CMK (cell line): ENCODE measurements around the gene JPH3.
"Not testable (repeated sequence)": the region's sequence is repeated elsewhere in the genome, so short reads cannot be mapped to it uniquely, and the experiment has no call there.

Experiments
- DNase-seq: peaks from one replicate; pipeline ENCODE4 v3.0.0-alpha.2; 2010; ENCODE audit warnings: low read depth

JPH3 gene

DNA sequence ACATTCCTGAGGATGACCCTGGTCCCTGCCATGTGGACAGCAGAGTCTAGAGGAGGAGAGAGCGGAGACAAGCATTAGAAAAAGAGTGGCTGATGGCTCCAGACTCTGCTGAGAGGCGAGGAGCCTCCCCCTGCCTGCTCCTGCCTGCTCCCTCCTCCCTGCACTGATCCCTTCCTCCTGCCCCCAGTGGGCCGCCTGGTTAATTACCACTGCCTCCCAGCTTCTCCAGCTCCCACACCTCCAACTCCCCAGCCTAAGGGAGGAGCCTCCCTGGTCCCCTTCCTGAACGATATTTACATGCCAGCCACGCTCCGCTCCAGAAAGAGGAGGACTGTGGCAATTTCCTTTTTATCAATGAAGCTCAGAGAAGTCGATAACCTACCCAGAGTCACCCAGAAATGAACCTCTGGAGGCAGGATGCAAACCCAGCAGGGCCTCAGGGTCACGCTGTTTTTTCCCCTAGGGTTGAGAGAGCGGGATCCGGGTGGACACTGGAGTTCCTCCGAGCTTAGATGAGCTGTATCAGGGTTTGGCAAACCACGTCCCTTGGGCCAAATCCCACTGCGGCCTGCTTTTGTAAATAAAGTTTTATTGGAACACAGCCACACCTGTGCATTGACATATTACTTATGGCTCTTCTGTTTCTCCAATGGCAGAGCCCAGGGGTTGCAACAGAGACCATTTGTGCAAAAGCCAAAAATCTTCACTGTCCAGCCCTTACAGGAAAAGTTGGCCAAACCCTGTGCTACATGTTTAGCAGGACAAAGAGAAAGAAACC lies 27.1 kb upstream of the JPH3 start:
- DNase-seq, result no peak

DNA sequence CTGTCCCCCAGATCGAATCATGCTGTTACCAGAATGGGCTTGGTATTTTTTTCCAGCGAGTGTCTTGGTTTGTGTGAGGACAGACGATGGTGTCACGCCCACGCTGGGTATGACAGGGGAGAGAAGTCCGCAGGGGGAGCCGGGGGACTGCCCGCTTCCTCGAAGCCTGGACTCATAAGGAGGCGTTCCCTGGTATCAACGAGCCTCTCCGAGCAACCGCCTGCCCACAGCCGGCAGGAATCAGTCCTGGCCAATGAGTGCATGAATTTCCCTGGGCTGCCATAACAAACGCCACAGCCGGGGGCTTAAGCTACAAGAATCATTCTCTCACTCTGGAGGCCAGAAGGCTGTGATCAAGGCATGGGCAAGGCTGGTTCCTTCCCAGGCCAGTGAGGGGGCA lies 26.1 kb upstream of the JPH3 start:
- DNase-seq, result no peak

DNA sequence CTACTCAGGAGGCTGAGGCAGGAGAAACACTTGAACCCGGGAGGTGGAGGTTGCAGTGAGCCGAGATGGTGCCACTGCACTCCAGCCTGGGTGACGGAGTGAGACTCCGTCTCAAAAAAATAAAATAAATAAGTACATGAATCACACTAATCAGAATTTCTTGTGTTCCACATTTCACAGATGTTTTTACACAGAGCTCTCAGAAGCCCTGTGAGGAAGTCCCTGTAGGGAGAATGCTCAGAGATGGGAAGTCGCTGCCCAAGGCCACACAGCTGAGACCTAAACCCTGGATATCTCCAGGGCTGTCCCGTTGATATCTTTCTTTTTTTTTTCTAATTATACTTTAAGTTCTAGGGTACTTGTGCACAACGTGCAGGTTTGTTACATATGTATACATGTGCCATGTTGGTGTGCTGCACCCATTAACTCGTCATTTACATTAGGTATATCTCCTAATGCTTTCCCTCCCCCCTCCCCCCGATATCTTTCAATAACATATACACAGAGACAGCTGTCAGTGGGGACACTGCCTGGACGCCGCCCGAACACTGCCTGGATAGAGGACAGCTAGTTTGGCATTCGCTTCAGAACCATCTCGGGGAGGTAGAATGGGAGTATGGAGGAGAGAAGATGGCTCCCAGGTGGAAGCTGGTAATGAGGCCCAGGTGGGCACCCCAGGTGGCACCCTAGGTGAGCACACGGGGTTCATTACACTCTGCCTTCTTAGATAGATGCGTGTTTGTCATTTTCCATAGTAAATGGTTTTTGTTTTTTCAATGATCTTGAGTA lies 24.0 kb upstream of the JPH3 start:
- DNase-seq, result not testable (repeated sequence)

DNA sequence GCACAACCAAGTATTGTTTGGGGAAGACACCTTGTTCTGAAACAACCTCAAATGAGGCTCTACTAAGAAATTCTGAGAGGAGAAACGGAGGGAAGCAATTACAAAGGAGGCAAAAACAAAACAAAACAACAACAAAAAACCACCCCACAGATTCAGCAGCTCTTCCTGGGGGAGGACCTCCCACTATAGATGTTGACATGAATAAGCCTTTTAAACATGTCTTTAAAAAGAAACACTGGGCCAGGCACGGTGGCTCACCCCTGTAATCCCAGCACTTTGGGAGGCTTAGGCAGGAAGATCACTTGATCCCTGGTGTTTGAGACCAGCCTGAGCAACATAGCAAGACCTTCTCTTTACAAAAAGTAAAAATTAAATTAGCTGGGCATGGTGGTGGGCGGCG lies 22.6 kb upstream of the JPH3 start:
- DNase-seq, result no peak

DNA sequence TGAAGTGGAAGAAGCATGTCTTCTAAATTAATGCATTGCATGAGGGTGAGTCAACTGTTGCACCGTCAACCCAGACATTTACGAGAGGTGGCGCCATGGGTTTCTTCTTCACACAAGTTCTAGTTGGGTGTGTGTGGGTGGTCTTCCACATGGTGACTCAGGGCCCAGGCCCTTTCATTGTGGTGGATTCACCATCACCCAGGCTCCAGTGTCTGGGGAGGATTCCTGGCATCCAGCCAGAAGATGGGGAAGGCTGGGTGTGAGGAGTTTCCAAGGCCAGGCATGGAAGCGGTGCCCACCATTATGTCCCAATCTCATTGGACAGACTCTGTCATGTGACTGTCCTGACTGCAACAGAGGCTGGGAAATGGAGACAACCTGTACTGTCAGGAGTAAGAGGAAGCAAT lies 21.4 kb upstream of the JPH3 start:
- DNase-seq, result no peak

DNA sequence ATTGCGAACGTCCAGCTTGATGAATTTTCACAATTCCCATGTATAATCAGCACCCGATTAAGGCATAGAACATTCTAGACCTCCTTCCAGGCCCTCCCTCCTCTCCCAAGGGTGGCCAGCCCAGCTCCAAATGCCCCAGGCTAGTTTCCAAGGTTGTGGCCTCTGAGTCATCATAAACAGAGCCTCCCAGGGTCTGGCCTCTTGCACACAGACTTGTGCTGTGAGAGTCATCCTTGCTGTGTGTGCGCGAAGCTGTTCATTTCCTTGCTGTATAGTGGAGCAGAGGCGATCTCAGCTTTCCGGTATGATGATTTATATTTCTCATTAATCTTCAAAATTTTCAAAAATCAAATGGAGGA lies 20.5 kb upstream of the JPH3 start:
- no peak for DNase-seq

DNA sequence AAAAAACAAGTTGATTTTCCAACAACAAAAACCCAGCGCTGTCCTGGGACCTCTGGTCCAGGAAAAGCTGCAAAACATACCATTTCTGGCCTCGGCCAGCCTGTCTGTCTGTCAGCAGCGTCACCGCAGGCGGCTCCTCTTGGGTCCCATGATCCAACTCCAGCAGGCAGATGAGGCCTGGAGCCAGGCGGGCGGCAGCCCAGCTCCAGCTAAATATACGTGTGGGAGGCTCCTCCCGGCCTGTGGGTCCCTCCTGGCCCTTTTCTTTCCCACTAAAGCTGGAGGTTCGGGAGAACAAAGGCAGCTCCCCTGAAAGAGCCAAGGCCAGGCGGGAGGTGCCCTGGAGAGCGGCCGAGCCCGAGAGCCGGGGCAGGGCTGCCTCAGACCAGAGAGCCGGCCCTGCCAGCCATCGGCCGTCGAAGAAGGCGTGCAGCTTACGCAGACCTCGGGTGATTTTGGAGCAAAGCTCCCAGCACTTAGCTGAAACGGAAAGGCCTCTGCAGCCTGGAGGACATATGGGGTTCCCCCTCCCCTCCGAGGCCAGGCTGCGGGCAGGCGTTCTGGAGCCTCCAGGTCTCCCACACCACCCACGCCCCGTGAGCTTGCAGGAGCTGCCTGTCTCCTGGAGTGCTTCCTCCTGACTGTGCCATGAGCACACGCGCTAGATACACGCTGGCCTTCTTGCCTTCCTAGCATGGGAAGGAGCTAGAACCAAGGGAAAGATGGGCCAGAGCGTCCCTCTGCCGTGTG lies 19.9 kb upstream of the JPH3 start:
- no peak for DNase-seq

DNA sequence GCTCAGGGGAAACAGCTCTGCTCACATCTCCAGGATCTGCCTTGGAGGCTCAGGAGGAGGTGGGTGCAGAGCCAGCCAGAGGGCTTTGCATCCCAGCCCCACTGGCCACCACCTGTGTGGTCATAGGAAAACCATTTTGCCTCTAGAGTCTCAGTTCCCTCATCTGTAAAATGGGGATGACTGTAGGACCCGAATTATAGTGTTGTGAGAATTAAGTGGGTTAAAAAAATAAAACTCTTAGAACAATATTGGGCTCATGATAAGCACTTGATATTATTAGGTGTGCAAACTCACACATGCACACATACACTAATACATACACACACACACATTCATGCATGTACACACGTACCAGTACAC lies 19.4 kb upstream of the JPH3 start:
- no peak for DNase-seq

DNA sequence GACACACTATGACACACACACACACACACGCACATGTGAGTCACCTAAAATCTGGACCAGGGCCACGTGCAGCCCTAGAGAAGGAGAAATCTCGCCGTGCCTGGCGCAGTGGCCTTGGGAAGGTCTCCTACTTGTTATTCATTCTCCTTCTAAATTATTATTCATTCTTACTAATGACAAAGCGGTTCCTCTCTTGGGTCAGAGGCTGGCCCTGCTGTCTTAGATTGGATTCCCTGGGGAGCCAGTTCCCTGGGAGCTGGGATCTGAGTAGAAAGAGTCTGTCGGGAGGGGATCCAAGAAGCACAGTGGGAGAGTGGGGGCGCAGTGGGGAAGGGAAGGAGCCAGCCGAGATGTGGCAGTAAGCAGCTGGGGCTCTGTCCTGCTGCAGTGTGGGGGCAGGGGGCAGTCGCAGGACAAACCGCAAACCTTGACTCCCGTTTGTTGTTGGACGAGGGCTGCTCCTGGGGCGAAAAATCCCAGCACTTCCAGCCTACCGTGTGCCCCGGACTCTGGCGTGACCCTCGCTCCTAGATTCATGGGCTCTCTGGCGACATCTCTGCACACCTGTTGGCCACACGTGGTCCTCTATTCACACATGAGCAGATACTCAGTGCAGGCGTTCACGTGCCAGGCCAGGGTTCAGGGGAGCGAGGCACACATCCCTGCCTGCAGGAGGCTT lies 18.7 kb upstream of the JPH3 start:
- DNase-seq, result no peak

DNA sequence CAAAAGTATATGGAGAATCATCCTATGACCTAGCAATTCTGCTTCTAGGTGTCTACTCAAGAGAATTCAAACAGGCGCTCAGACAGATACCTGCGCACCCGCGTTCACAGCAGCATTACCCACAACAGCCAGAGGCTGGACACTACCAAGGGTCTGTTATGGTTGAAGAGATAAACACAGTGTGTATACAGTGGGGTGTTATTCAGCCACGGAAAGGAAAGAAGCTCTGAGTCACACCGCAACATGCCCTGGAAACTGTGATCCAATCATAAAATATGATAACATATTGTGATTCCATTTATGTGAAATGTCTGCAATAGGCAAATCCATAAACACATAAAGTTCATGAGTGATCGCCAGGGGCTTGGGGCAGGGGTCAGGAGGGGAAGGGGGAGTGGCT lies 18.0 kb upstream of the JPH3 start:
- no peak for DNase-seq

DNA sequence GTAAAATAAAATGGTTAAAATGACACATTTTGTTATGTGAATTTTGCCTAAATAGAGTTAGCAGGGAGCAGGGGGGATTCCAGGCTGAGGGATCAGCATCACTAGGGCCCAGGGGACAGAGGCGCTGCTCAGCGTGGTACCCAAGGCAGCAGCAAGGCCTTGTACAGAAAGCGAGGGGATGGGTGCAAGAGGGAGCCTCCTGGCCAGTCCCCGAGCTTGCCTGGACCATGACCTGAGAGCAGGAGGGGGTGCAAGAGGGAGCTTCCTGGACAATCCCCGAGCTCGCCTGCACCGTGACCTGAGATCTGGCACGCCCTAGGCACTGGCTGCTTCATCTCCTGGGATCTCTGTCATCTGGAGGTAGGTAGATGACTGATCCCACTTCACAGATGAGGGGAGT lies 17.3 kb upstream of the JPH3 start:
- no peak for DNase-seq

DNA sequence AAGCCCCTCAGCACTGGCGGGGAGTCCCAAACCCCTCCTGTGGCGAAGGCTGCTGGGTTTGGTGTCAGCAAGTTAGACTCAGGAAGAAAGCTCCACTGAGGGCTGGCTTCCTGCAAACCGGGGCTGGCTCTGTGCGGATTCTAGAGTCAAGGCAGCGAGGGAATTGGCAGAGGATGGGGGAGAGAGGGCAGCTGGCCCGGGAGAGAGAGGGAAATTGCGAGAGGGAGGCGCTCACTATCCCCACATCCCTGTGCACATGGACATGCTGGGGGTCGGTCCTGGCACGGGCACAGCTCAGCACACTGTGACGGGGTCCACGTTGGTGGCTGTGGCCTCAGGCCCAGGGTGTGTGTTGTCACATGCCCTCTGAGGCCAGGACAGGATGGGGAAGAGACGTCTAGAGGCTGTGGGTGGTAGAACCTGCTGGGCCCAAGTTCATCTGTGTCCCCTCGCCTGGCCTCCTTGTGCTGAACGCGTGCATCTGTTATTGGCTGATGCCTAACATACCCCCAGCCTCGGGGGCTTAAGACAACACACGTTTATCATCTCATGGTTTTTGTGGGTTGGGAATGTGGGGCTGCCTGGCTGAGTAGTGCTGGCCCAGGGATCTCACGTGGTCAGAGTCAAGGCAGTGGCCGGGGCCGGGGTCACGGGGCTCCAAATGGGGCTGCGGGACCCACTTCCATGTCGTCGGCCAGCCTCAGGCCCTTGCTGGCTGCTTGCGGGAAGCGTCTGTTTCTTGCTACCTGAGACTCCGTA lies 16.7 kb upstream of the JPH3 start:
- no peak for DNase-seq

DNA sequence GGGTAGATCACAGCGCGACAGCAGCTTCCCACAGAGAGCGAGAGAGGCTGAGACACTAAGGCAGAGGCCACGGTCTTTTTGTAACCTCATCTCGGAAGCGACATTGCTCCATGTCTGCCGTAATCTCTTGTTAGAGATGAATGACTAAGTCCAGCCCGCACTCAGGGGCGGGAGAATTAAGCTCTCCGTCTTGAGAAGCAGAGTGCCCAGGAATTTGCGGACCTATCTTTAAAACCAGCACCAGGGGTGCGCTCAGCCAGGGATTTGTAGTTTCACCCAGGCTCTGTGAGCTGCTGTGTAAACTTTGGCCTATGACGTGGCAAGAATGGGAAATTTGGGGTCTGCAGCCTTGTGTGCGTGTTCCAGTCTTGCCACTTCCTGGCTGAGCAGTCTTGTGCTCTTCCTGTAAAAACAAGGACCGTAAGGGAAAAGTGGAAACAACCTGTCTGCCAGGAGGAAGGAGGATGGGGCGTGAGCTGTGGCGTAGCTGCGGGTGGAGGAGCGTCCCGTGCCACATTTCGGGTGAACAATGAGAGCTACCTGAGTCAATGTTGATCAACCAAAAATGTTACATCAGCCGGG lies 16.0 kb upstream of the JPH3 start:
- no peak for DNase-seq

DNA sequence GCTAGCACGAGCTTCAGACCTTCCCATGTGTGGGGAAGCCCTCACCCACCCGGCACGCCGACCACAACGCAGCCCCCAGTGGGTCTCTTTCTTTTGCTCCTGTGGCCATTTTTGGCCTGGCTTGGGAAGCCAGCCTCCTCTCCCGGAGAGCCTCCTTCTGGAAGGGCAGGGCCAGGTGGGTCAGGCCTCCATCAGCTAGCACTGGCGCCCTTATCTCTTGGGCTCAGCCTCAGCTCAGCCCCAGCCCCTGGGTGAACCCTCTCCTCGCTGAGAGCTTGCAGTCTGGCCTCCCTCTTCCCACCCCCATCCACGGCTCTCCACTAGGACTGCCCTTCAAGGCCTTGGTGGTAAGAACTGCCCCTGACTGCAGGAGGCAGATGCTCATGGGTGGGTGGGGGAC lies 14.7 kb upstream of the JPH3 start:
- DNase-seq, result no peak

DNA sequence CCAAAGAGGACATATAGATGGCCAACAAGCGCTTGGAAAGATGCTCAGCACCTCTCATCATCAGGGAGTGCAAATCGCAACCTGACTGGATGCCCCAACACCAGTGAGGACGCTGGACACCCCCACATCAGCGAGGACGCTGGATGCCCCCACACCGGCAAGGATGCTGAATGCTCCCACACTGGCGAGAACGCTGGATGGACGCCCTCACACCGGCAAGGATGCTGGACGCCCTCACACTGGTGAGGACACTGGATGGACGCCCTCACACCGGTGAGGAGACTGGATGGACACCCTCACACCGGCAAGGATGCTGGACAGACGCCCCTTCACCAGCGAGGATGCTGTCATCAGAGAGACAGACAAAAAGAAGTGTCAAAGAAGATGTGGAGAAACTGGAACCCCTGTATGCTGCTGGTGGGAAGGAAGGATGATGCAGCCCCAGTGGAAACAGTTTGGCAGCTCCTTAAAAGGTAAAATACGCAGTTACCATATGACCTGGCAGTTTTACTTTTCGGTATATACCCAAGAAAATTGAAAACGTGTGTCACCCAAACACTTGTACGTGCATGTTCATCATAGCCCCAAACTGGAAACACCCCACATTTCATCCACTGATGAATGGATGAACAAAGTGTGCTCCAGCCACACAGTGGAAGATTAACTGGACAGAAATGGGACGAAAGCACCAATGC lies 10.1 kb upstream of the JPH3 start:
- DNase-seq, result no peak

DNA sequence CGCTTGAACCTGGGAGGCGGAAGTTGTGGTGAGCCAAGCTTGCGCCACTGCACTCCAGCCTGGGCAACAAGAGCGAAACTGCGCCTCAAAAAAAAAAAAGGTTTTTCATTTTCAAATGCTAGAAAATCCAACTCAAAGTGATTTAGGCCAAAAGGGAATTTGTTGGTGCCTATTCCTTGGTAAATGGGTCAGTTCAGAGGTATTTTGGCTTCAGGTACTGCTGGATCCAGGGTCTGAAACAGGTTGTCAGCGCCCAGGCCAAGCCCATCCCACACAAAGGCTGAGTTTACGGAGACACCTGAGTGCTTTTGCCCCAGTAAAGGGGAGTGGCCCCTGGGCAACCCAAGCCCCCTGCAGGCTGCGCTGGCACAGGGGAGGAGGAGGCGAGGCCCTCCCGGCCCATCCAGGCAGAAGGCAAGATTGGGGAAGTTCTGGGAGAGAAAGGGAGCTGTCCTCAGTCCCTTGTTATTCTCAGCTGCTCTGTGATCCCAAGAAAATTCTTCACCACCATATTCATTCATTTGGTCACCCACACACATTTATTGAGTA lies 8.5 kb upstream of the JPH3 start:
- no peak for DNase-seq

DNA sequence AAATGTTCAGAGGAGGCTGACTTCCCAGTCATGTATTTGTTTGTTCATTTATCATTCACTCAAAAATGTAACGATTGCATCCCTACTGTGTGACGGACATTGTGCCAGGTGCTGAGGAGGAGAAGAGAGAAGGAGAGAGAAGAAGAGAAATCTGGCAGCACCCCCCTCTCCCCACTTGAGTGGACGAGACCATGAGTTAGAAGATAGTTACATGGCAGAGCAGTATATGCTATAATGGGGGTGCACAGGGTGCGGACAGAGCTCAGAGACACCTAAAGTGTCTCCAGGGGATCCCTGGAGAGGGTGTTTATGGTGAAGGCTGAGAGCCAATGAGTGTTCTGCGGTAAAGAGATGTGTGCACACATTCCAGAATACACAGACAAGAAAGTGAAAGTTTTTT lies 6.6 kb upstream of the JPH3 start:
- no peak for DNase-seq

DNA sequence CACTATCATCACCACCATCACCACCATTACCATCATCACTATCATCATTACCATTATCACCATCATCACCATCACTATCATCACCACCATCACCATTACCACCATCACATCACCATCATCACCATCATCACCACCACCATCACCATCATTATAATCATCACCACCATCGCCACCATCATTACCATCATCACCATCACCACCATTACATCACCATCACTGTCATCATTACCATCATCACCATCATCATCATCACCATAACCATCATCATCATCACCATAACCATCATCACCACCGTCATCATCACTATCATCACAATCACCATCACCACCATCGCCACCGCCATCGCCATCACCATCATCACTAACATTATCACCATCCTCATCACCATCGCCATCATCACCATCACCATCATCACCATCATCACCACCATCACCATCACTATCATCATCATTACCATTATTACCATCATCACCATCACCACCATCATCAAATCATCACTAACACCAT lies 4.9 kb upstream of the JPH3 start:
- DNase-seq, result no peak

DNA sequence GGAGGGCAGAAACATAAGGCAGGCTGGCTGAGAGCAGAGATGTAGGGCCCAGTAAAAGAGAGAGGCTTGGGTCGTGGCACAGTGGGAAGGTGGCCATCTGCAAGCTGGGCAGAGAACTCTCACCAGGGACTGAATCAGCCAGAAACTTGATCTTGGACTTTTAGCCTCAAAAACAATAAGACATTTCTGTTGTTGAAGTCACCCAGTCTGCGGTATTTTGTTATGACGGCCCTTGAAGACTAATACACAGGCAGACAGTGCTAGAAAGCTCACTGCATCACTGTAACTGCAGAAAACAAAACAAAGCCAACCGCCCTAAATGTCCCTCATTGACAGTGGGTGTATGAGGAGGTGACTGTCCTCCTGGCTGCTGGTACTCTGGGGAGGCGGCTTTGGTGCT lies 3.9 kb upstream of the JPH3 start:
- DNase-seq, result no peak

DNA sequence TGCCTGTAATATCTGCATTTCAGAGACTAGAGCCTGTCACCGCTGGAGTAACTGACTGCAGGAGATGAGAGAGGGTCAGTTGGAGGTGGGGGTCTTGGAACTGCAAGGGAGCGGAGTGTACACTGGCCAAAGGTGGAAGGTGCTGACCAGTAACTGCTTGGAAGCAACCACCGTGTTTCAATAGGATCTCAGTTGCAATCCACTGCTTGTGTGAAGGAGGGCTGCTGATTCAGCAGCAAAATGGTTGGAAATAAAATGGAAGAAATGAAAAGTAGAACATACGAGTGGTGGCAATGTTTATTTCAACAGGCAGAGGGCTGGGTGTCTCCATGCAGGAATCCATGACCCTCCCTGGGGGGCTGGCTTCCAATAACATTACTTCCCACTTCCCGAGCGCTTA lies 2.1 kb upstream of the JPH3 start:
- no peak for DNase-seq
